Activated CD8-positive, alpha-beta memory T cell treated with anti-CD3 and anti-CD28 coated beads, Interleukin-2, amount 50 U/mL, for 1 hour (primary cell): Measurements from ENCODE around the gene HIGD1A.

ENCODE experiments used
- DNase-seq: peaks from one replicate; pipeline ENCODE4 v3.0.0-alpha.2; 2020; ENCODE audit errors: extremely low read depth

Gene HIGD1A

DNA sequence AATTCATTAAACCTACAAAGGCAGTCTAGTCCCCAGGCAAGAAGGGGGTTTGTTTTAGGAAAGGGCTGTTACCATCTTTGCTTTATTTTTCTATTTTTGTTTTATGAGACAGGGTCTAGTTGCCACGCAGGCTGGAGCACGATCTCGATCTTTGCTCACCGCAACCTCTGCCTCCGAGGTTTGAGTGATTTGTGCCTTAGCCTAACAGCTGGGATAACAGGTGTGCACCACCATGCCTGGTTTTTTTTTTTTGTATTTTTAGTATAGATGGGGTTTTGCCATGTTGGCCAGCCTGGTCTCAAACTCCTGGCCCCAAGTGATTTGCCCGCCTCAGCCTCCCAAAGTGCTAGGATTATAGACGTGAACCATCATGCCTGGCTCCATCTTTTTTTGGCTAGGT, 4.9 kb downstream of the HIGD1A start:
- no peak for DNase-seq

DNA sequence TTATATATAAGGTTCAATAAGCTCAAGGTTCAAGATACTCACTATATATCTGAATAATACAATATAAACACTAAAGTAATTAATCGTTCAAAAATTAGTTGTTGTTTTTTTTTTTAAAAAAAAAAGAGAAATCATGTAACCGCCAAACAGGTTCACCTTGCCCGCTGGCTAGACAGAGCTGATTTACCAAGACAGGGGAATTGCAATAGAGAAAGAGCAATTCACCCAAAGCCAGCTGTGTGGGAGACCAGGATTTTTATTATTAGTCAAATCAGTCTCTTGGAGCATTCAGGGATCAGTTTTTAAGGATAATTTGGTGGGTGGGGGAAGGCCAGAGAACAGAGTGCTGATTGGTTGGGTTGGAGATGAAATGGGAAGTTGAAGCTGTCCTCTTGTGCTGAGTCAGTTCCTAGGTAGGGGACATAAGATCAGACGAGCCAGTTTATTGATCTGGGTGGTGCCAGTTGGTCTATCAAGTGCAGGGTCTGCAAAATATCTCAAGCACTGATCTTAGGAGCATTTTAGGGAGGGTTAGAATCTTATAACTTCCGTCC, 7.9 kb downstream of the HIGD1A start:
- no peak for DNase-seq

DNA sequence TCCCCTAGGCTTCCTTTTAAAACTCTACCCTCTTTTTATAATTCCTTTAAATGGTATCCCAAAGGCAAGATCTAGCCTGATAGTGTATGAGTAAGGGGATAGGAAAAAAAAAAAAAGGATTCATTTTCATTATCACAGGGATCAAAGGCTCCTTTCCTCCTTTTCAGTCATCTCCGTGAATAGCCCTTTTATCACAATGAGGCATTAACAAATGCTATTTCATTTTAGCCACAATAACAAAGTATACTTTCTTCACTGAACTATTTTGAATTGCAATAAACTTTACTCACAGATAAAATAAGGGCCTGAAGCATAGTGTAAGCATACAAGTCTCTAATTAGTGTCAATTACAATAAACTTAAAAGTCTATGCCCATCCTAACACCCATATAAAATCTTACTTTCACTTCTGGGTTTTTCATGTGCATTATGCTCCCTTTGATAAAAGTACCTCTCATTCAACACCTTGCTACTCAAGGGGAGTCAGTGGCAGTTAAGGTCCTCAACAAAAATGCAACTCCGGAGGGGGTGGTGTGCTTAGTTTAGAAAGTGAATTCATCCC, 8.6 kb downstream of the HIGD1A start:
- DNase-seq, result no peak

DNA sequence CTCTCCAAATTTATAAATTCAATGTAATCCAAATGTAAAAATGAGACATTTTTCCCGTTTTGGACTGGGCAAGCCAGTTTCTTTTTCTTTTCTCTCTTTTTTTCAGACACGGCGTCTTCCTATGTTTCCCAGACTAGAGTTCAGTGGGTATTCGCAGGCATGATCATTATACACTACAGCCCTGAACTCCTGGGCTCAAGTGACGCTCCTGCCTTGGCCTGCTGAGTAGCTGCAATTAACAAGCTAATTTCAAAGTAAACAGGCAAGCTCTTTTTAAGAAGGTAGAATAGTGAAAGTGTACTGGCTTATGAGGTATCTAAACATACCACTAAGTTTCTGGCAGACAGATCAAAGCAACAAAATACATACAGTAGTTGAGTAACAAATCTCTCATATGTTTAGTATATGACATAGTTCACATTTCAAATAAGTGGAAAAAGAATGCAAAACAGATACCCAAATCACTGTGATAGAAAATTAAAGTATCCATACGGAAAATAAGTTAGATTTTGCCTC, 13.5 kb downstream of the HIGD1A start:
- DNase-seq, result no peak

DNA sequence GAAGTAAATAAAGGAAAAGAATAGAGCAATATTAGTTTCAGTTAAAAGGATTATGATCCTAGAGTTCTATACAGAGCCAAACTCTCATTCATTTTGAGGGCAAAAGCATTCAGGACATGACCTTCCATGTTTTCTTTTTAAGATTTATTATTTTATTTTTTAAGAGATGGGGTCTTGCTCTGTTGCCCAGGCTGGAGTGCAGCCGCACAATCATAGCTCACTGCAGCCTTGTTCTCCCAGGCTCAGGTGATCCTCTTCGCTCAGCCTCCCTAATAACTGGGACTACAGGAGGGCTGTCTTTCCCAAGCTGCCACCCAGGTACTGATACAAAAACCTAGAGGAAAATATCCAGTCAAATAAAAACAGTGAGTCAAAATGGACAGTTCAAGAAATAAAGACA, 17.7 kb downstream of the HIGD1A start:
- DNase-seq, result no peak

DNA sequence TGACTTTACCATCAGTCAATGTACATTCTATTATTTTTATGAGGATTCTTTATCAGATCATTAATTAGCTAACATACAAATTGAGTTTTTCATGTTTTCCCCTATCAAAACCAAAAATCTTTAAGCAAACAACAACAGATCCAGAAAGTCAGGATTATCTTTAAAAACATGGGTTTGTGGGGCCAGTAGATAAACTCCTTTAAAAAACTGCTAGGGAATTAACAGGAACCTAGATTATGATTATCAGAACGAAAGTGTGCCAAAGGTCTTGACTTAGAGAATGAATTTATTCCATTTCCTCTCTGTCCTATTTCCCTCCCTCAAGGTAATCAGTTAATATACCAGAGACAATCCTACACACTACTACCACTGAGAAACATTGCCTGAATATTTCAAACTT, 18.1 kb downstream of the HIGD1A start:
- DNase-seq, result no peak

DNA sequence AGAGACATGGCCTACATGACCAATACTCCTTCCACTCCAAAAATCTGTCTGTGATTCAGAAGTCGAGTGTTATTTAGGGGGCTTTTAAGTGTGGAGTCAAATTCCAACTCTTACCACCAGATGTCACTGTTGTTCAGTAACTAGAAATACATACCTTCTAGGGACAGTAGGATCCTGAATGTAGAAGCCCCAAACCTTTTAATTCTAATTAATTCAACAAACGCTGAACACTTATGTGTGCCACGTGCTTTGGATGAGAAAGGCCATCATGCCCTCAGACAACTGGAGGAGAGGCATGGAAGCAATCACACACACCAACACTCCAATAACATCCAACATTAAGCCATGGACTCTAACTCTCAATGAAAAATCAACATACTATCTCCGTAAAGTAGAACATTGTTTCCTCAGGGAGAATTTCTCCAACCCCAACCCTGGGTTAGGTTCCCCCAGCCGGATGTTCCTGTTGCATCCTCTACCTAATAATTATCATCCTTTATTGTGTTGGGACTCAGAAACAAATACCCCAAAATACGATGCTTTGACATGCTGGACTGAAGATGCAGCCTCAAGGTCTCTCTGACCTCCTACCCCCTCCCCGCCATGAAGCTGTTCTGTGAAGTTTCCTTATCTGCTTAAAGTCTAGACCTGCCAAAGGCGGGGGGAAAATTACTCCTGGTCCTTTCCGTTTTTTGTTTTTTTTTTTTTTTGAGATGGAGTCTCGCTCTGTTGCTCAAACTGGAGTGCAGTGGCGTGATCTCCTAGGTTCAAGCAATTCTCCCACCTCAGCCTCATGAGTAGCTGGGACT, 23.2 kb downstream of the HIGD1A start:
- DNase-seq, result no peak

DNA sequence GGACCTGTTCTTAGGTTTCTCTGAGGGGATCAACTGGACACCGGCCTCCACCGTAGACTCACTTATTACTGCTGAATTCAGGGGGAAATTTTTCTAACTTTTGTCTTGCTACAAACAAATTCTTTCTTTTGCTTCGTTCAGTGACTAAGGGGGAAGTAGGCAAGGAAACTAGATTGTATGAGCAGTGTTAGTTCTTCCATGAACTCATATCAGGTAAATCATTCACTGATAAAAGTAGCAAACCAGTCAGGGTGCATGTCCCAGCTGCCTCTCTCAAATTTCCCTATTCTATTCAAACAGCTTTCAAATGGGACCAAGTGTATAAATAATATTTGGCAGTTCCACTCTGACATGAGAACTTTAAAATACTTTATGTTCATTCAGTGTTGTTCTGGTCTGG, 23.9 kb downstream of the HIGD1A start:
- no peak for DNase-seq

DNA sequence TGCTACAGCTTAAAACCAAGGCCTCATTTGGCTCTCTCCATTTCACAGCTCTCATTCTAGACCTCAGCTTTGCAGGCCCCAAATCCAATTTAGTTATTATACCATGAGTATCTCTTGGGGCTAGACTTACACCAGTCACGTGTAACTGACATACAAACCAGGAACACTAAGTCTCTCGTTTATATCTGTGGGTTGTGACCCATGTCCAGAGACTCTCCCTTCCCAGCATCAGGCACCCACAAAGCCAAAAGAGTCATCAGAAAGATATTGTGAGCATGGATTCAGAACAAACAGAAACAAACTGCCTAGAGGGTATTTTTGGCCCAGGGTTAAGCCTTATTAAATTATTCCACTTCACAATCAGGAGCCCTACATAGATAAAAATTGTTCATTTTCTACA, 25.6 kb downstream of the HIGD1A start:
- DNase-seq, result no peak

DNA sequence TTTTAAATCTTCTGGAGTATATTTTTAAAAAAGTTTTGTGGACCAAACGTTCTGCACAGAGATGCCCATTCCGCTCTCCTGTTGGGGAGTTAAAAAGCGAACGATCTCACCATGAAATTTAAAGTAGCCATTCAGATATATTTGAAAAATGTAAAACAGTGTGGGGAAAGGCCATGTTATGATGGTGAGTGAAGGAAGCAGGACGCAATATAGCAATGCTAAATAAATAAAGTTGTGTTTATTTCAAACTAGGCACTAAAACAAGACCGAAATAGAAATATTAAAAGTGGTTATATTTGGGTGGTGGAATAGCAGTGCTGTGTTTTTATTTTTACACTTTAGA, 30.9 kb downstream of the HIGD1A start:
- DNase-seq, result no peak

DNA sequence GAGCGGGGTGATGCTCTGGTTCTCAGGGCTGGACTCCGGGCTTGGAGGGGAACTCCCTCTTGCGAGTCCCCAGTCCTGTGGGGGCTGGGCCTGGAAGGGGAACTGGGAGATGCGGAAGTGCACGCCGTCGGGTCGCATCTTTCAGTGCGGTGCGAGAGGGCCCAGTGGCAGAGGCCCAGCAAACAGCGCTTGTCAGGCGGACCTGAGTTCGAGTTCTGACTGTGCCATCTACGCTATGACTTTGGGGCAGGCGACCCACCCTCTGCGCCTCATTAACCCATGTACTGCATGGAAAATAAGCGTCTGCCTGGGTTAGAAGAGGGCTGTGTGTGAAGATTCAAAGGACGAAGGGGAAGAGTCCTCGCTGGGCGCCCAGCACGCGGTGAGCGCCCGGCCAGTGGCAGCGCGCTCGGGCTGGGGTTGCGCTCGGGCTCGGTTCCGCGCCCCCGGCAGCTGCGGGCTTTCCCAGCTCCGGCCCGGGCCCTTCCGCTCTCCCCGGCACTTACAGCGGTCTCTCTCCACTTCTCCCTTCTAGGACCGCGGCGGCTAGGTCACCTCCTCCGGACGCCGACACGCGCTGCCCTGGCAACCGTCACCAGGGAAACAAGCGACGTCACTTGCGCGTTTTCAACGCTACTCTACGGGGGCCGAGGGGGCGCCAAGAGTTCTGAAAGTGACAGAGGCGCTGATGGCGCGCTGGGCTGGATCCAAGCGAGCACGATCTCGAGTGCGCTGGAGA, 31.5 kb downstream of the HIGD1A start, which contains the start of gene CCDC13:
TSS of gene CCDC13 (minus strand) at position 584 of the 739 bp plus-strand sequence. CDS start 14,908 bp downstream, outside the sequence.
- peak; percentile 74 for DNase-seq

DNA sequence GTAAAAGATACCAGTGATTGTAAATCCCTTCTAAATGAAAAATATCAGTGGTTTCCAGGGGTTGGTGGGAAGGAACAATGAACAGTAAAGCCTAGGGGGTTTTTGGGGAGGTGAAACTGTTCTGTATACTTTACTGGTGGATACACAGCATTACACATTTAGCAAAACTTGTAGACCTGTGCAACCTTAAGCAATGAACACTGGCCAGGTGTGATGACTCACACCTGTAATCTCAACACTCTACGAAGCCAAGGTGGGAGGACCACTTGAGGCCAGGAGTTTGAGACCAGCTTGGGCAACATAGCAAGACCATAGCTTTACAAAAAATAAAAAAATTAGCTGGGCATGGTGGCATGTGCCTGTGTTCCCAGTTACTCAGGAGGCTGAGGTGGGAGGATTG, 33.0 kb downstream of the HIGD1A start:
- DNase-seq, result no peak

DNA sequence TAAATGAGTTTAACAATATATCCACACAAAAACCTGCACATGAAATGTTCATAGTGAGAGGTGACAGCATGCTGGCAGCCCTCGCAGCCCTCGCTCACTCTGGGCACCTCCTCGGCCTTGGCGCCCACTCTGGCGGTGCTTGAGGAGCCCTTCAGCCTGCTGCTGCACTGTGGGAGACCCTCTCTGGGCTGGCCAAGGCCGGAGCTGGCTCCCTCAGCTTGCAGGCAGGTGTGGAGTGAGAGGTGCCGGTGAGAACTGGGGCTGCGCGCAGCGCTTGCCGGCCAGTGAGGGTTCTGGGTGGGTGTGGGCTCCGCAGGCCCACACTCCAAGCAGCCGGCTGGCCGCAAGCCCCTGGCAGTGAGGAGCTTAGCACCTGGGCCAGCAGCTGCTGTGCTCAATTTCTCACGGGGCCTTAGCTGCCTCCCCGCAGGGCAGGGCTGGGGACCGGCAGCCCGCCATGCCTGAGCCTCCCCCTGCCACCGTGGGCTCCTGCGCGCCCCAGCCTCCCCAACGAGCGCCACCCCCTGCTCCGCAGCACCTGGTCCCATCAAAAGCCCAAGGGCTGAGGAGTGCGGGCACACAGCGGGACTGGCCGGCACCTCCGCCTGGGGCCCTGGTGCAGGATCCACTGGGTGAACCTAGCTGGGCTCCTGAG, 34.7 kb downstream of the HIGD1A start:
- DNase-seq, result no peak

DNA sequence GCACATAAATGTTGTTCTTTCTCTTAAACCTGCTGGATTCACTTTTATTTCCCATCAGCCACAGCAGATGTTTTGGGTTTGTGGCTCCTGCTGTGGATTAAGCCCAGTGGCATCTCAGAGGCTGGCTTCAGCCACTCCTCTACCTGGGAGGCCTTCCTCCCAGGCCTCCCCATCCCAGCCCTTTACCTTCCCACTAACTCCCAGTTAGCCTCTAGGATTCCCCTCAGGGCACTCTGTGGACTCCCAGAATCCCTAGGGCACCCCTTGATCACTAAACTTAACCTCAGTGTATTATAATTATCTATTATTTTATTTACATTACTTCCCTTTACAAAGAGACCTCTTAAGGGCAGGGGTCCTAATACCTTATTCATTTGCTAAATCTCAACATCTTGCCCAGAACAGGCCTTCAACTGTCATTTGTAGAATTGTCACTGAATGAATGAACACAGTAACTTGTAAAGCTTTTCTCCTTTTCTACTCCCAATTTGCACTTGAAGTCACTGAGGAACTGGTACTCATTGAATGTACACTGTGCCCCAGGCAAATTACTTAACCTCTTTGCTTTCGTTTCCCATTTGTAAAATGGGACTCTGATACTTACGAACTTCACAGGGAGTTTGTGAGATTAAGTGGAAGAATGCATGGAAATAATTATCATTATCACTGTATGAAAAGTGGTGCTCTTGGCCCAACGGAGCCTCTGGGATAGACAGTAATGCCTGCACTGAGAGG, 39.6 kb downstream of the HIGD1A start:
- DNase-seq, result no peak

DNA sequence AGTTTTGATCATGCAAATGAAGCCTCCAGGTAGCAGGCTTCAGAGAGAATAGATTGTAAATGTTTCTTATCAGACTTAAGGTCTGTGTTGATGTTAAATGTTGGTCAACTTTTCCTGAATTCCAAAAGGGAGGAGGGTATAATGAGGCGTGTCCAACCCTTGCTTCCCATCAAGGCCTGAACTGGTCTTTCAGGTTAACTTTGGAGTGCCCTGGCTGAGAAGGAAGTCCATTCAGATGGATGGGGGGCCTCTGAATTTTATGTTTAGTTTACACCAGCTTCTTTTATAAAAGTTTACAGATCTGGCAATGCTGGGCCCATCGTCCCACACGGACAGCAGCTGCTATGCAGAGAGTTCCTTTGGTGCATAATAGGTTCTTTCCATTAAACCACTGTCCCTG, 40.2 kb downstream of the HIGD1A start:
- no peak for DNase-seq

DNA sequence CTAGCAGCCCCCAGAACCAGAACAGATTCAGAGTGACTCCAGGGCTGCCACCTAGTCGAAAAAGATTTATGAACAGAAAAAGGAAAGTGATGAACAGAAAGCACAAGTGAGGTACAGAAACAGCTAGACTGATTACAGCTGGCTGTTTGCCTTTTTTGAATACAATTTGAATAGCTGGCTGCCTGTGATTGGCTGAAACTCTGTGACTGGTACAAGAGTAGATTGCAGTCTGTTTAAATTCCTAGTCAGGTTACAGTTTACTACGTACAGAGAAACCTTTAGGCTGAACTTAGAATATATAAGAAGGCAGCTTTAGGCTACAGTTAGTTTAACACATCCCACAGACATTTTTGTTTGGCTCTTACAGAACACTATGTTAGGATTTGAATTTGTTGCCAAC, 41.3 kb downstream of the HIGD1A start:
- DNase-seq, result no peak

DNA sequence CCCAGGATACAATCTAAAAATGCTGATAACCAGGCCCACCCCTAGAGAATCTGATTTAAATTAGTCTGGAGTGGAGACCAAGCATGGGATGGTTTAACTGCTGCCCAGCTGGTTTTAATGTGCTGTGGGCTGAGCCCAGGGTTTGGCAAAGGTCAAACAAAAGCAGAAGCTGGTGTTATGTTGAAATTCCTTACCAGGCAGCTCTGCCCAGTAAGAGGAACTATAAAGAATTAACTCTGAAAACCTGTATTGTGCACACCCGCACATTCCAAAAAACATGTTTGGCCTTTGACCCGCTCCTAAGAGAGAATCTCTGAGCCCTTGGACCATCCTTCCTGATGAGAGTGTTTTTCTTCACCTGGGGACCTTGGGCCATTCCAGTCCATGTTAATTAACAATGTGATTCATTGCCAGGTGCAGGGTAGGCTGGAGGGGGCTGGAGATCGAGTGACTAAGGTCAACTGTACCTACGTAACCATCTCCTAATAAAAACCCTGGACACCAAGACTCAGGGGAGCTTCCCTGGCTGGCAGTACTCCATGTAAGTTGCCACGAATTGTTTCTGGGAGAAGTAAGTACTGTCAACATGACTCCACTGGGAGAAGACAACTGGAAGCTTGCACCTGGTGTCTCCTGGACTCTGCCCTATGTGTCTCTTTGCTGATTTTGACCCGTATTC, 42.1 kb downstream of the HIGD1A start:
- DNase-seq, result no peak

DNA sequence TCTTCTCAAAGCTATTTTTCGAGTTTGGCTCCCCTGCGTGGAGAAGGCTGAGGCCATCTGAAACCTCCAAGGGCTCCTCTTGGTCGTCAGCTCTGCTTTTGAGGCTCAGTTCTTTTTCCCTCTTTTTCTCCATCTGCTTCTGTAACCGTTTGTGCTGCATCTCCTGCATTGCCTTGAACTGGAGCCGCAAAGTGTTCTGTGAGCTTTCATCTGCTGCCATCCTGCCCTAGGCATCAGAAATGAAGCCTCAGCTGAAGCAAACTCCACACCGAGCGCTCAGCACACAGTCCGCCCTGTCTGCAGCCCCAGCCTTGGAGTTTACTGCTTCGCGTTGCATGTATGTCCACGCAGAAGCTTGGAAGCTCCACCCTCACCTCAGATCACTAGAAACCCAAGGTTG, 46.2 kb downstream of the HIGD1A start:
- no peak for DNase-seq

DNA sequence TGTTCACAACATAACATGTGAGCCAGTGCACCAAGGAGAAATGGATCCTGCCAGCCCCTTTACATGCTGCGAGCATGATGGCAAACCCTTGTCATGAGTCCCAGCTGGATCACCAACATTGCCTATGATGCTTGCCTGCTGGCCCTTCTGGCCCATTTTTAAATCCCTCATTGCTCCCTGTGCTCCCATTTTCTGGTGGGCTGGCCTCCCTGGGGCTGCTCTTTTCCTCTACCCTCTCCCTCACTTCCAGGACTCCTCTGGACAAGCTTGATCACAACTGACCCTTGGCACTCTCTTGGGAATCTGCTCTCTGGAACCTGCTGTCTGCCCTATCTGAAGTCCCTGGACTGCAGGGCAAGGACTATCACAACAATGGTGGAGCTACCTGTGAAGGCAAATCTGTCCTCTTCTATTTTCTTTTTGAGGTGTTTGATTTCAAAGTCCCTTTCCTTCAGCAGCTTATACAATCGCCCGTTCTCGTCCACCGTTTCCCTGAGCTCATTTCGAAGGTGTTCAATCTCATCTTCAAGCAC, 47.5 kb downstream of the HIGD1A start:
- no peak for DNase-seq
